H1 (cell line): ENCODE data around the gene SLC39A11. TPM values are rescaled to one million over a fixed set of nuclear protein-coding genes. Genes with fewer than 3 reads are reported as not detected.

Experiments used
- CTCF ChIP-seq, 3 experiments: IDR thresholded peaks; 1 replicate in 2 of 3; 2 replicates in 1 of 3; pipeline versions ENCODE4 v1.5.1 to v1.6.1; 2011; ENCODE audit warnings: low read length in 3 of 3, mild to moderate bottlenecking in 3 of 3, inconsistent platforms in 2 of 3, low read depth in 1 of 3, moderate library complexity in 1 of 3; ENCODE audit not compliant: insufficient read depth in 1 of 3; ENCODE audit errors: control extremely low read depth in 1 of 3
- polyA plus RNA-seq, 7 experiments: library from polyadenylated mRNA; depleted of rRNA in 3 of 7; stranded (reverse) in 5 of 7; unstranded in 2 of 7; fragments of >200 nt in 5 of 7; fragments of 200-250 nt in 2 of 7; gene quantifications; 1 replicate in 5 of 7; 2 replicates in 1 of 7; 4 replicates in 1 of 7; pipeline versions ENCODE4 v1.2.1 to v1.2.3, GENCODE V29; 2011 to 2013; ENCODE audit warnings: missing spikeins in 2 of 7, mixed read lengths in 2 of 7
- total RNA-seq: library from RNA; stranded (reverse); fragmentation: NEBNext Ultra II Directional; extraction: Animal tissue kit (Norgen Biotek cat#: 25700); gene quantifications from 2 replicates; pipeline ENCODE4 v1.2.1, GENCODE V29; 2021

Gene SLC39A11
- total and polyA plus RNA-seq, 2 of the 8 experiments (the other 6 are each of a cell fraction or from before 2014, with no cell fraction given): 12.2 to 19.6 TPM

- no peak for TF ChIP-seq CTCF (IDR thresholded peaks at IDR 0.05; ENCODE audit: control extremely low read depth in 1 of 3, insufficient read depth in 1 of 3, low read depth in 1 of 3, low read length in 3 of 3)
Observed at GRCh38 chr17:73104450-73104849, 12.0 kb upstream of the SLC39A11 start (continued).
